ENCODE data around the gene IGSF9B.

The IGSF9B gene

GRCh38 chr11:133906241-133906640 is 50.5 kb downstream of the IGSF9B start:
- Mint-ChIP-seq H3K4me1 (no peaks in the 10 kb centered on the region), H3K9me3 (no peaks in the 10 kb centered on the region), H3K27me3 (ENCODE audit: low read depth) (no peaks in the 10 kb centered on the region), H3K36me3 (ENCODE audit: low read depth) (no peaks in the 10 kb centered on the region), H3K4me3 (no peak overlapping the region), H3K27ac (no peak overlapping the region)
- TF ChIP-seq CTCF (IDR thresholded peaks at IDR 0.05; ENCODE audit: unreplicated experiment in 3 of 3): no peak

GRCh38 chr11:133905677-133906156 is 51.1 kb downstream of the IGSF9B start:
- Mint-ChIP-seq H3K27ac (no peak overlapping the region), H3K4me3 (no peak overlapping the region), H3K9me3 (no peaks in the 10 kb centered on the region)

GRCh38 chr11:133904818-133905515 is 51.8 kb downstream of the IGSF9B start:
- no peak for TF ChIP-seq CTCF (IDR thresholded peaks at IDR 0.05; ENCODE audit: unreplicated experiment in 3 of 3)
- Mint-ChIP-seq H3K27me3 (ENCODE audit: low read depth) (no peaks in the 10 kb centered on the region), H3K27ac (no peak overlapping the region), H3K9me3 (no peaks in the 10 kb centered on the region), H3K4me3 (no peak overlapping the region), H3K36me3 (ENCODE audit: low read depth) (no peaks in the 10 kb centered on the region), H3K4me1 (no peaks in the 10 kb centered on the region)

More at GRCh38 chr11:133905677-133906156, 51.1 kb downstream of the IGSF9B start:
- H3K36me3 Mint-ChIP-seq (ENCODE audit: low read depth): no peaks in the 10 kb centered on the region
- no peak for TF ChIP-seq CTCF (IDR thresholded peaks at IDR 0.05; ENCODE audit: unreplicated experiment in 3 of 3)
- H3K4me1 Mint-ChIP-seq: no peaks in the 10 kb centered on the region
- no peaks in the 10 kb centered on the region for H3K27me3 Mint-ChIP-seq (ENCODE audit: low read depth)

GRCh38 chr11:133903875-133904817 is 52.6 kb downstream of the IGSF9B start:
- no peak overlapping the region for H3K4me3 Mint-ChIP-seq
- no peak overlapping the region for H3K27ac Mint-ChIP-seq
- peaks cover 4% of the 10 kb centered on the region for H3K27me3 Mint-ChIP-seq (ENCODE audit: low read depth)
- H3K4me1 Mint-ChIP-seq: no peaks in the 10 kb centered on the region
- no peaks in the 10 kb centered on the region for H3K36me3 Mint-ChIP-seq (ENCODE audit: low read depth)
- H3K9me3 Mint-ChIP-seq: no peaks in the 10 kb centered on the region
- no peak for TF ChIP-seq CTCF (IDR thresholded peaks at IDR 0.05; ENCODE audit: unreplicated experiment in 3 of 3)

GRCh38 chr11:133903056-133903455 is 53.7 kb downstream of the IGSF9B start:
- Mint-ChIP-seq H3K4me1 (no peaks in the 10 kb centered on the region), H3K27ac (no peak overlapping the region), H3K36me3 (ENCODE audit: low read depth) (no peaks in the 10 kb centered on the region), H3K27me3 (ENCODE audit: low read depth) (peaks cover 8% of the 10 kb centered on the region), H3K9me3 (no peaks in the 10 kb centered on the region), H3K4me3 (no peak overlapping the region)
- no peak for TF ChIP-seq CTCF (IDR thresholded peaks at IDR 0.05; ENCODE audit: unreplicated experiment in 3 of 3)
